HG02798 (cell line): Measurements from ENCODE around the gene KIF3A.

ENCODE experiments used
- ATAC-seq: cut with Tn5 transposase; IDR thresholded peaks from one replicate; pipeline ENCODE4 v1.9.1; 2021; ENCODE audit warnings: mild to moderate bottlenecking; ENCODE audit not compliant: unreplicated experiment, poor library complexity

Gene KIF3A

GRCh38 chr5:132666310-132667123, 70.8 kb downstream of the KIF3A start:
- no peak for ATAC-seq

- no peak for ATAC-seq
These were observed 71.7 kb downstream of the KIF3A start for GRCh38 chr5:132665574-132666080.

GRCh38 chr5:132664696-132665209, 72.6 kb downstream of the KIF3A start:
- ATAC-seq, result no peak

GRCh38 chr5:132663771-132664695, 73.3 kb downstream of the KIF3A start:
- ATAC-seq, result peak; percentile 57

GRCh38 chr5:132662925-132663770, 74.2 kb downstream of the KIF3A start:
- peak; percentile 66 for ATAC-seq

- ATAC-seq, result no peak
These were observed 75.3 kb downstream of the KIF3A start for GRCh38 chr5:132662004-132662401.

- no peak for ATAC-seq
These were observed 75.9 kb downstream of the KIF3A start for GRCh38 chr5:132661231-132662003.

GRCh38 chr5:132659598-132660493, 77.5 kb downstream of the KIF3A start:
- no peak for ATAC-seq

- ATAC-seq, result no peak
These were observed 78.7 kb downstream of the KIF3A start for GRCh38 chr5:132658381-132659302.

- ATAC-seq, result no peak
These were observed 79.5 kb downstream of the KIF3A start, which contains the start of gene IL13 for GRCh38 chr5:132657676-132658380. TSS of gene IL13 (plus strand) at chr5:132658173. CDS start at chr5:132658187, 14 bp downstream.

- ATAC-seq, result no peak
These were observed 80.5 kb downstream of the KIF3A start for GRCh38 chr5:132656774-132657355.

GRCh38 chr5:132655821-132656773, 81.2 kb downstream of the KIF3A start:
- no peak for ATAC-seq

GRCh38 chr5:132653716-132654115, 83.6 kb downstream of the KIF3A start:
- no peak for ATAC-seq

GRCh38 chr5:132651838-132652469, 85.4 kb downstream of the KIF3A start:
- ATAC-seq, result no peak
